AML-193 (cell line): ENCODE measurements around the gene TANC2.
A peak's percentile ranks its signal among the peaks of the same experiment; 100 is the strongest.

Experiments
- DNase-seq, 2 experiments: peaks; one replicate each; lab custom pipeline; 2025; lab: John Stamatoyannopoulos, UW

TANC2 gene

GRCh38 chr17:62965686-62966425 is at the start of gene TANC2:
TSS of gene TANC2 (plus strand) at chr17:62966235. CDS start at chr17:63009560, 43,325 bp downstream.
- DNase-seq: peak; percentile 75 to 84

- DNase-seq: no peak
Observed at GRCh38 chr17:62916684-62917571, 49.1 kb upstream of the TANC2 start.

GRCh38 chr17:62919388-62919787 is 46.6 kb upstream of the TANC2 start:
- DNase-seq: no peak

GRCh38 chr17:62920300-62920699 is 45.7 kb upstream of the TANC2 start:
- DNase-seq: no peak

GRCh38 chr17:62921817-62922216 is 44.2 kb upstream of the TANC2 start:
- DNase-seq: no peak

GRCh38 chr17:62923258-62924150 is 42.5 kb upstream of the TANC2 start:
- no peak for DNase-seq

- no peak for DNase-seq
Observed at GRCh38 chr17:62925267-62925836, 40.7 kb upstream of the TANC2 start.

GRCh38 chr17:62927083-62927482 is 39.0 kb upstream of the TANC2 start:
- no peak for DNase-seq

- no peak for DNase-seq
Observed at GRCh38 chr17:62929320-62929719, 36.7 kb upstream of the TANC2 start.

GRCh38 chr17:62931101-62931500 is 34.9 kb upstream of the TANC2 start:
- DNase-seq: no peak

- DNase-seq: no peak
Observed at GRCh38 chr17:62933501-62934385, 32.3 kb upstream of the TANC2 start.

GRCh38 chr17:62935098-62935497 is 30.9 kb upstream of the TANC2 start:
- no peak for DNase-seq

- DNase-seq: no peak
Observed at GRCh38 chr17:62935523-62935922, 30.5 kb upstream of the TANC2 start.

GRCh38 chr17:62937606-62938005 is 28.4 kb upstream of the TANC2 start:
- DNase-seq: no peak

GRCh38 chr17:62941358-62941991 is 24.6 kb upstream of the TANC2 start:
- DNase-seq: no peak

GRCh38 chr17:62948370-62948769 is 17.7 kb upstream of the TANC2 start:
- DNase-seq: no peak

GRCh38 chr17:62949036-62949435 is 17.0 kb upstream of the TANC2 start:
- DNase-seq: no peak

GRCh38 chr17:62950067-62950466 is 16.0 kb upstream of the TANC2 start:
- no peak for DNase-seq

GRCh38 chr17:62955841-62956352 is 10.1 kb upstream of the TANC2 start:
- DNase-seq: no peak

- DNase-seq: no peak
Observed at GRCh38 chr17:62963296-62963695, 2.7 kb upstream of the TANC2 start.
